Cardiac fibroblast (primary cell): ENCODE results near the gene SH3BP4.
"Not testable (repeated sequence)": the region's sequence is repeated elsewhere in the genome, so short reads cannot be mapped to it uniquely, and the experiment has no call there.

ENCODE experiments used
- DNase-seq, 2 donors: peaks; one replicate each; pipeline versions ENCODE4 v3.0.0 to v3.0.0-alpha.2; 2010; ENCODE audit warnings: low read depth in 2 of 2
- H3K4me3 ChIP-seq, 2 donors: replicated peaks in 1 of 2; 1 replicate in 1 of 2; 2 replicates in 1 of 2; pipeline ENCODE4 v1.5.1; 2011; ENCODE audit warnings: low read depth in 2 of 2, low read length in 2 of 2, mild to moderate bottlenecking in 2 of 2, moderate library complexity in 1 of 2
- TF ChIP-seq, protein P1 (sequence below): IDR thresholded peaks from one replicate; pipeline ENCODE4 v1.5.1; 2011; ENCODE audit warnings: low read depth, mild to moderate bottlenecking, low read length, inconsistent platforms

Gene SH3BP4

DNA sequence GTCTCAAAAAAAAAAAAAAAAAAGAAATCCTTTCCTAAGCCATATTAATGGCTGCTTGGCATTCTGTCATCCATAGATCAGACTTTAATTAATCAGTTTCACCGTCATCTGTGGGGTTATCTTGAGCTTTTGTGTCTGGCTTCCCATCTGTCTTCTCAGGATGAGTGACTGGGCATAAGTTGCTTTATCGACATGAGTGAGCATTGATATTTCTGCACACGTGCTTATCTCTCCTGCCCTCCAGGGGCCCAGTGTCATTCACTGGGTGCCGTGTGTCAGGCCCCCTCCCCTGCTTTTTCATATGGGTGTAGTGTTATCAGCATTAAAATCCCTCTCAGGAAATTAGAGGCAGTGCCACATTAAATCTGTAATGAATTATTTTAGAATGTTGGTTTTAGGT lies 65.6 kb downstream of the SH3BP4 start:
- TF ChIP-seq, protein P1, sequence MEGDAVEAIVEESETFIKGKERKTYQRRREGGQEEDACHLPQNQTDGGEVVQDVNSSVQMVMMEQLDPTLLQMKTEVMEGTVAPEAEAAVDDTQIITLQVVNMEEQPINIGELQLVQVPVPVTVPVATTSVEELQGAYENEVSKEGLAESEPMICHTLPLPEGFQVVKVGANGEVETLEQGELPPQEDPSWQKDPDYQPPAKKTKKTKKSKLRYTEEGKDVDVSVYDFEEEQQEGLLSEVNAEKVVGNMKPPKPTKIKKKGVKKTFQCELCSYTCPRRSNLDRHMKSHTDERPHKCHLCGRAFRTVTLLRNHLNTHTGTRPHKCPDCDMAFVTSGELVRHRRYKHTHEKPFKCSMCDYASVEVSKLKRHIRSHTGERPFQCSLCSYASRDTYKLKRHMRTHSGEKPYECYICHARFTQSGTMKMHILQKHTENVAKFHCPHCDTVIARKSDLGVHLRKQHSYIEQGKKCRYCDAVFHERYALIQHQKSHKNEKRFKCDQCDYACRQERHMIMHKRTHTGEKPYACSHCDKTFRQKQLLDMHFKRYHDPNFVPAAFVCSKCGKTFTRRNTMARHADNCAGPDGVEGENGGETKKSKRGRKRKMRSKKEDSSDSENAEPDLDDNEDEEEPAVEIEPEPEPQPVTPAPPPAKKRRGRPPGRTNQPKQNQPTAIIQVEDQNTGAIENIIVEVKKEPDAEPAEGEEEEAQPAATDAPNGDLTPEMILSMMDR: no peak
- H3K4me3 ChIP-seq: no peak overlapping the region
- DNase-seq: no peak

DNA sequence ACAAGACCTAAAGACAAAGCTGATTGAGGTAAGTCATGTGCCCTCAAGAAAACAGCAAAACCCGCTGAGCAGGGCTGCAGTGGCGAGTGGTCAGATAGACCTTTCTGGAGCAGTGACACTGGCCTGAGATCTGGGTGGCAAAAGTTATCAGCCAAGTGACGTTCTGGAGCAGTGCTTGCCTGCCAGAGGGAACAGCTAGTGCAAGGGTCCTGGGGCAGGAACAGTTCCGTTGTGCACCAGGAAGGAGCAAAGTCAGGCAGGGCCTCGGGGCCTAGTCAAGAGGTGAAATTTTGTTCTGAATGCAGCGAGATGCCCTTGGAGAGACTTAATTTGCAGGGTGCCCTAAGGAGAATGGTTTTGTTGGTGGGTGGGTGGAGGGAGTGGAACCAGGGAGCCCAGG lies 67.0 kb downstream of the SH3BP4 start:
- no peak overlapping the region for H3K4me3 ChIP-seq
- no peak for DNase-seq
- TF ChIP-seq, protein P1: no peak

DNA sequence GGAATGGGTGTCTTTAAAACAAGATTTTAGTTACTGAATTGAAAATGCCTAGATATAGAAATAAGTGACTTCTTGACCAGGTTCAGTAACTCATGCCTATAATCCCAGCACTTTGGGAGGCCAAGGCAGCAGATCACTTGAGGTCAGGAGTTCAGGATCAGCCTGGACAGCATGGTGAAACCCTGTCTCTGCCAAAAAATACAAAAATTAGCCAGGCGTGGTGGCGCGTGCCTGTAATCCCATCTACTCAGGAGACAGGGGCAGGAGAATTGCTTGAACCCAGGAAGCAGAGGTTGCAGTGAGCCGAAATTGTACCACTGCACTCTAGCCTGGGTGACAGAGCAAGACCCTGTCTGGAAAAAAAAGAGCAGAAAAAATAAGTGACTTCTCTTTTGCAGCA lies 68.3 kb downstream of the SH3BP4 start:
- not testable (repeated sequence) for DNase-seq, H3K4me3 ChIP-seq

DNA sequence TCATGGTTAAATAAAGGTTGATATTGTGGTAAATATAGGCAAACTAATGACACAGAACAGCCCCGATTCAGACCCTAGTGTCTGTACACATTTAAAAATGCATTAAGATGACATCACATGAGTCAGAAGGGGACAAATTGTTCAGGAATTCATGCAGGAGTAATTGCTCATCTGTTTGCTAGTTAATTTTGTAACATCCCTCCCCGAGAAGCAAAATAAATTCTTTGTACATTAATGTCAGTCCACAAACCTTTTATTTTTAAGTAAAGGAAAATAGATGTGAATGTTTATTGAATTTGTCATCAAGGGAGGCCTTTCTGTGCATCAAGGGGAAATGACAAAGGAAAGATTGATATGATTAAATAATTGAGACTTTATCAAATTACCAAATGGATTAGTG lies 69.9 kb downstream of the SH3BP4 start:
- no peak overlapping the region for H3K4me3 ChIP-seq
- TF ChIP-seq, protein P1: no peak
- DNase-seq: peak; percentile 60 to 98

DNA sequence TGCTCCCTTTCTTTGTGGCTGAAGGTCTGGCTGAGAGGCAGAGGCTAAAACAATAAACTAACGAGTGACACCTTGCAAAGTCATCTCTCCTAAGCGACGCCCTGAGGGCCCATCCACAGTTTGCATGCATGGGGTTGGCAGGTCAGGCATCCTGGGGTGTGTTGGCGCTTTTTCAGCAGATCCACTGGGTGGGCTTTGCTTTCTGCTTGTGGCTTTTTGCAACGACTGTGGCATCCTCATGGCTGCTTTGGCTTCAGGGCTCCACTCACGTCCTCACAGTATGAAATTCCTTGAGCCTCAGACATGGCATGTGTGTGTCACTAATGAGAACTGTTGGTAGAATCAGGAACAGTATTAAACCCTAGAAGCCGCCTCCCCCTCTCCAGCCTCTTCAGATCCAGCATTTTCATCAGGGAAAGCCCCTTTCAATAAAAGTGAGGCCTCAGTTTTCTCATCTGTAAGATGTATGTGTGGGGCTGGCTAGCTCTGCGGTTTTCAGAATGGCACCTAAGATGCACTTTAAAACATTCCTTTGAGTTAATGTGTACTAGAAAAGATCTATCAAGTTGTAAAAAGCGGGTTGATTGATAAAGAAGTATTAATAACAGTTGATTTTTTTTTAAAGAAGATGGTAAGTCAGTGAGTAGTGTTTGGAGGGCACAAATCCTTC lies 72.5 kb downstream of the SH3BP4 start:
- TF ChIP-seq, protein P1: no peak

DNA sequence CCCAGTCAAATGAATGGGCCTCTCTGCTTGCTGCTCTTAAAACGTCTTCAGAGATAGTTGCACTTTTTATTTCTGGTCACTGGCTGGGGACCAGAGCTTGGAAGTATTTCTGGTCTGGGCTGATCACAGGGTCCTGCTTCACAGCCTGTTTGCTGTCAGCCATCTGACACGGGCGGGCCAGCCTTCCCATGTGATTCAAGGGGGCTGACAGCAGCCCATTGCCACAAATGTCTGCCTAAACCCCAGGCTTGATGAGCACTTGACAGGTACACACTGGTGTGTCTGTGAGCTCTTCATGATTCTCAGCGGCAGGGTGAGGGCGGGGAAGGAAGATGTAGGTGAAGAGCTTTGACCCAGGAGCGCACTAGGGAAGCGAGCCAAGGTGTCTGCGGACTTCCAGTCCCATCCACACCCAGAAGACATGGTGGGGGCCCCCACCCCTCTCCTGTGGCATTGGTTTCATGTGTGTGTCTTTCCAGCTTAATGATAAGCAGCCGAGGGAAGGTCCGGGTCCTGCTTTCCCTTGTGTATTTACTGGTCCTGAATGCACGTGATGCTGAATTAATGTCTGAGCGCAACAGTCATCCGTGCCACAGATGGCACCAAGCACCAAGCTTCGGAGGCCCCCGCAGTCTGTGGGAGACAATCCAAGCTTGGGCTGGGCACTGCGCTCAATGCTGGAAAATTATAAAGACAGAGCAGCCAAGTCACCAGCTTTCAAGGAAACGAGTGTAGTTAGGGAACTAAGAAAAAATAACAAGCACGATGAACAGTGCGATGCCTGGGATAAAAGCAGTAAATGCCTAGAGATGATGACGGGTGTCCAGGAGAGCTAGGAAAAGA lies 73.3 kb downstream of the SH3BP4 start:
- H3K4me3 ChIP-seq: no peak overlapping the region
- DNase-seq: no peak
- TF ChIP-seq, protein P1: no peak

More for the DNA sequence above, 72.5 kb downstream of the SH3BP4 start:
- no peak for DNase-seq
- H3K4me3 ChIP-seq: no peak overlapping the region

DNA sequence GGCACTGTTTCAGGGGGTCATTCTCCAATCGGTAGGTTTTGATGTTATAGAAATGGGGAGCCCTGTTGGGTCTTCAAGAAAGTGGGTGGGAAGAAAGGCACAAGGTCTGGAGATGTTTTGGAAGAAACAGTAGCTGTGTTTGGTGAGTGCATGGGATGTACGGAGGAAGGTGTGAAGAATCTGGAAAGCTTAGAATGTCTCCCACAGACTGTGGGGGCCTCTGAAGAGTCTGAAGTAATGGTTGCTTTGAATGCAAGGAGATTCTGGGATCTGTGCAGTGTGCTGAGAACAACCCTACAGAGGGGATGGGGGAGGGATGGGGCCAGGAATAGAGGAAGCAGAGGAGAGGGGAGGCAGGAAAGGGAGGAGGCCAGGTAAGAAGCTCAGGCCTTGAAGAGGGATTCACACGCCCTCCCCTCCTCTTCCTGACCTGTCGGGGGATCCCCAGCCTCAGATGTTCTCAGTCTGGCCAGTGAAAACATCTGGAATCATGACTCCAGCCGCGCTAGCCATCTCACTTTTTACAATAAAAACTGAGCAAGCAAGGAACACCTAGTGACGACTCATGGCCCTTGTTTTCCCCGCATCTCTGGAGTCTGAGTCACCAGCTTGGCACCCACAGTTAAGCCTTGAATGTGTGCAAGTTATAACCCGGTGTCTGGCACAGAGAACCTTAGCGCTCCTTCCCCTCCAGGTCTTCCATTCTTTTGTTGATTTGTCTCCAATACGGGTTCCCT lies 74.2 kb downstream of the SH3BP4 start:
- TF ChIP-seq, protein P1: no peak
- peak; percentile 76 to 95 for DNase-seq
- H3K4me3 ChIP-seq: no peak overlapping the region
